Measurements from ENCODE around the gene INPP5A.

INPP5A gene

DNA sequence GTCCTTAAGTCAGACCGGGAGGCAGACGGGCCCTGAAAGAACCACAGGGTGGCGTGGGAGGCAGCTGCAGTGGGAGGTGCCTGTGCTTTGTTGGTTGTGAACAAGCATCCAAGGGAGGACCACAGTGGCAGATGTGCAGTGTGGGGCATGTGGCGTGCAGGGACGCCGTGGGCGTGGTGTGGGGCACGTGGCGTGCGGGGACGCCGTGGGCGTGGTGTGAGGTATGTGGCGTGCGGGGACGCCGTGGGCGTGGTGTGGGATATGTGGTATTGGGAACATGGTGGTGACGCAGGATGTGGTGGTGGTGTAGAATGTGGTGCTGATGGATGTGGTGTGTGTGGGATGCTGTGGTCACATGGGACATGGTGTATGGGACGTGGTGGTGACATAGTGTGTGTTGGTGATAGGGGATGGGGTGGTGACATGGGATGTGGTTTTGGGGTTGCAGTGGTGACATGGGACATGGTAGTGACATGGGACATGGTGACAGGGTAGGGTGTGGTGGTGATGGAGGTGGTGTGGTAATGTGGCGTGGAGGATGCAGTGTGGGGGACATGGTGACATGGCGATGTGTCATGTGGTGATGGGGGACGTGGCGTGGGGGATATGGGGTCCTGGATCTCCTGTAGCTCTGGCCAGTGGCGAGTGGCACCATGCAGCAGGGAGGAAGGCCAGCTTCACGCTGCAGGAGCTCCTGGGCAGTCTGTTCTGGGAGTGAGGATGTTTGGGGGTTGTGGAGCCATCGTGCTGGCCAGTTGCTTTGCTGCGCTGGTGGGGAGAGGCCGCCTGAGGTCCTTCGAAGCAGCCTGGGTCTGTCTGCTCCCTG lies 78.8 kb downstream of the INPP5A start:
- DNase-seq: no peak

DNA sequence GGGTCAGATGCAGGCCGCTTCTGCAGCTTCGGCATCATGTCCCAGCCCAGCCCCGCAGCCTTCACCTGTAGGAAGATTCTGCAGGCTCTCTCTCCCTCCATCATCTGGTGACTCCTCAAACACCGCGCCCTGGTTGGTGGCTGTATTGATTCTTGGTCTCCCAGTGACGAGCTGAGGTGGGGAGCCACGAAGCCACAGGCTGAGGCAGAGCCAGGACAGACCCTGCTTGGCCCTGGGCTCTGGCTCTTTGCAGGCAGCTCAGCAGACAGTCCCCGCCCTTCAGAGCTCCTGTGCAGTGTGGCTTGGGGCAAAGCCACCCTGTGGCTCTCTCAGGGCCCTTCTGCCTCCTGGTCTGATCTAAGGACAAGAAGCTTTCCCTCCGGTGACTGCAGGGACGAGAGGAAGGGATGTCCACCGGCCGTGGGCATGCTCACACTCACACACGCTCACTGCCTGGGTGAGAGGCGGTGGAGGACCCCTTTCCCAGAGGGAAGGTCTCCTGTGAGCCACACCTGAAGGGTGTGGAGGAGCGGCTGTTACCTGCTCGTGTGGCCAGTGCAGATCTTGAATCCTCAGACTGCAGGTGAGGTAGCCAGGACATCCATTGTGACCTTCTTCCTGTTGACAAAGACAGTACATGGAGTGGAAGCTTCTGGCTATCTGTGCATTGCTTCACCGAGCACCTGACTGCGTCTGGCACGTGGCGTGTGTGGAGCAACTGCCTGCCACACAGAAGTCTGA lies 79.6 kb downstream of the INPP5A start:
- DNase-seq: no peak

DNA sequence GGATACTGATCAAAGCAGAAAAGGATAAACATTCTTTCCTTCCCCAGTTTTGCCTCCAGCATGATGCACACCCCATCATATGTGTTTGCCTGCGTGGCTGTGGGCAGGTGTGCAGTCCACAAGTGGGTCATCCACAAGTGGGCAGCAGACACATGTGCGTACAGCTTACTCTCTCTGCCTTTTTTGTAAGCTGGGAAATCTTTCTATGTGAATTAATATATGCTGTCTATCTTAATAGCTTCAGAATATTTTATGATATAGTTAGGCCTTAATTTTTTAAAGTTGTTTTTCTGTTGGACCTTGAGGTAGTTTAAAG lies 80.1 kb downstream of the INPP5A start:
- DNase-seq: no peak

DNA sequence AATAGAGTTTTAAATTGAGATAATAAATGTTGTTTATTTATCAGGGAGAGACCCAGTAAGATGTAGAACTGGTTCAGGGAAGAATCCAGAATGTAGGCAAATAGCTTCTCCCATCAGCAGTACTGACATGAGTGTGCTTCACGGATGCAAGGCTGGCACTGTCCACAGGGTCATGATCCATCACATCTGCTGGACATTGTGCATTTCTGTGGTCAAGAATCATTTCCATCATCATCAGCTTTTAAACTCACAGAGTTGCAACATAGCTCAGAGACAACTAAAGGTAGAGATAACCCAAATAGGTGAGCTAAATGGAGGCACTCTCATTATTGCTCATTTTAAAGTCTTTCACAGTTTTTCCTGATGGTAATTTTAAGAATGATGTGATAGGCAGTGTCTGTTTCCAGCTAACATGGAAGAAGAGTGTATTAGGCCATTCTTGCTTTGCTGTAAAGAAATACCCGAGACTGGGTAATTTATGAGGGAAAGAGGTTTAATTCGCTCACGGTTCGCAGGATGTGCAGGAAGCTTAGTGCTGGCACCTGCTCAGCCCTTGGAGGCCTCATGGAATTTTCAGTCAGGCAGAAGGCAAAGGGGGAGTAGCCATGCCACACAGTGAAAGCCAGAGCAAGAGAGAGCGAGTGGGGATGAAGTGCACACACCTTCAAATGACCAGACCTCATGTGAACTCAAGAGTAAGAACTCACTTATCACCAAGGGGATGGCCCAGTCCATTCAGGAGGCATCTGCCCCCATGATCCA lies 80.8 kb downstream of the INPP5A start:
- no peak for DNase-seq

DNA sequence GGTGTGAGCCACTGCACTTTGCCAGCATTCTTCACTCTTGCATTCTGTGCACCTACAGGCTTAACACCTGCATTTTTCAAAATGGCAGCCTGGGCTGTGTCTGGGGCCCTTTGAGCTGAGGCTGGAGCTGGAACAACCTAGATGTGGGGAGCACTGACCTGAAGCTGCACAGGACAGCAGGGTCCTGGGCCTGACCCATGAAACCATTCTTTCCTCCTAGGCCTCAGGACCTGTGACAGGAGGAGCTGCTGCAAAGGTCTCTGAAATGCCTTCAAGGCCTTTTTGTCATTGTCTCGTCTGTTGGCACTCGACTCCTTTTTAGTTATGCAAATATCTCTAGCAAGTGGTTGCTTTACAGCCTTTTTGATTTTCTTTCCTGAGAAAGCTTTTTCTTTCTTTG lies 82.3 kb downstream of the INPP5A start:
- no peak for DNase-seq

DNA sequence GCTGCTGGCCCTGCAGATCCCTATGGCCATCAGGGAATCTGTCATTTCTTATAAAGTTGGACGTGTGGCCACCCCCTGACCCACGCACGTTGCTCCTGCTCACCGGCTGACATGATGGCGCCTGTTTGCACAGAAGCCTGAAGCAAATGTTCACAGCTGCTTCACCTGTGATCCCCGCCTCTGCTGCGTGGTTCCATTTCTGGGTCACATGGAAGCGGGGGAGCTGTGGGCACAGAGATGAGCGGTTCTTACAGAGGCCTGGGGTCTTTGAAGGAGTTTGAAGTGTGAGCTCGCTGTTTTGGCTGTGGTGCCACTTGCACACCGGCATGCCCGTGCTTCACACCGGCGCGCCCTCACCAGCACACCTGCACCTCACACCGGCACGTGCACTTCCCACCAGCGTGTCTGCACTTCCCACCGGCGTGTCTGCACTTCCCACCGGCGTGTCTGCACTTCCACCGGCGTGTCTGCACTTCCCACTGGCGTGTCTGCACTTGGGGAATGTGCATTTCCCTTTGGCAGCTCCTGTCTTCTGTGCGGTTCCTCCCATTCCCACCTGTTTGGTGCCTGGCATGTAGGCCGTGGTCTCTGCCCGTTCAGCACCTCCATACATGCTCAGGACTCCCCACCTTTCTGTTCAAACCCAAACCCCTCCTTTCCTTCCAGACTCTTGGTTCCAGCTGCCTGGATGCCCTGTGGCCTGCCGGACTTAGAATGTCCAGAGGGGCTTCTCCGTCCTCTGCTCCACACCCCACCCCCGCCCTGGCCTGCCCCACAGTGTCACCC lies 86.7 kb downstream of the INPP5A start:
- no peak for DNase-seq

DNA sequence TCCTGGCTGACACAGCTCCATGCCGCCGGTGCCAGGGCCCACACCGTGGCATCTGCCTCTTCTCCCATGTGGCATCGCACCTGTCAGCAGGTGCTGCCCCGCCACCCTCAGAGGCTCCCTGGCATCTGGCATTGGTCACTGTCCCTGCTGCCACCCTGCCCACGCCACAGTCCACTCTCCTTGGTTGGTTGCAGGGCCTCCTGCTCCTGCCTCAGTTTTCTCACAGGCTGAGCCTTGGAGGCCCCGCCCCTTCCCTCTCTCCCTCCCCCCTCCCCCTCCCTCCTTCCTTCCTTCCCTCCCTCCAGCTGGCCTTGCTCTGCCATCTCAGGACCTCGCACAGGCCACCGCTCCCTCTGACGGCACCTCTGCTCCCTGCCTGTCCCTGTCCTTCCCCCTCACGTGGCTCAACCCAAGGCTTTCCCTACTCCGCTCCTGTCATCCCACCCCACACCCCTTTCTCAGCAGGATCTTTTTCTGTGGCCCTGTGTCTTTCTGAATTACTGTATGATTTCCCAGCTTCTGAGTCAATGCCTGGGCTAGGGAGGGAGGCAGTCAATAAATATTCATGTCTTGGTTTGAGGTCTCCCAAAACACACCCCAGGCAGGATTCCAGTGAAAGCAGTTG lies 87.4 kb downstream of the INPP5A start:
- DNase-seq: no peak

DNA sequence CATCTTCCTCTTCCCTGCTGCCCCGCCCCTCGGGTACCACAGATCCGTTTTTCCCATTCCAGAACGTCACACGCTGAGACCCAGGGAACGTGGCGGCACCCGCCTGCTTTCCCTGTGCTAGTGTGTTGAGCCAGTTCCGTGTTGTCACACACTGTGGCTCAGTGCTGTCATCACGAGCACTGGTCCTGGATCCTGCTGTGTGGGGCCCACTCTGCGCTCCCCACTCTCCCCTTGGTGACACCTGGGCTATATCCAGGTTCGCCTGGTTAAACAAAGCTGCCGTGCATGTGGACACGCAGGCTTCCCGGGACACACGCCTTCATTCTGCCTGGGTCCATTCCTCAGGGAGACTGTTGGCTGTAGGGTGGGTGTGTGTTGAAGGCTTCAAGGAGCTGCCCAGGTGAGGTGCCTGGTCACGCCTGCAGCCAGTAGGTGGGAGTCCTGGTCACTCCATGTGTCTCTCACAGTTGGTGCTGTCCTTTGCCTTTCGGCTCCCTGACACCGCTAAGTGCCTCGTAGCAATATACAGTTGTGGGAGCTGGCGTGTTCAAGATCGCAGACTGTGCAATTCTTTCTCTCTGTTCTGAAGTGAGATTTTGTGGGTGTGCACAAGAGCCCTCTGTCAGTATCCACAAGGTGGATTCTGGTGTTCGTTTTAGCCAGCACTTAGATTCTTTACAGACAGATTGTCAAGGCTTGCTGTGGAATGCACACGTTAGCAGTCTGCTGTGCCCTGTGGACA lies 88.6 kb downstream of the INPP5A start:
- no peak for DNase-seq

DNA sequence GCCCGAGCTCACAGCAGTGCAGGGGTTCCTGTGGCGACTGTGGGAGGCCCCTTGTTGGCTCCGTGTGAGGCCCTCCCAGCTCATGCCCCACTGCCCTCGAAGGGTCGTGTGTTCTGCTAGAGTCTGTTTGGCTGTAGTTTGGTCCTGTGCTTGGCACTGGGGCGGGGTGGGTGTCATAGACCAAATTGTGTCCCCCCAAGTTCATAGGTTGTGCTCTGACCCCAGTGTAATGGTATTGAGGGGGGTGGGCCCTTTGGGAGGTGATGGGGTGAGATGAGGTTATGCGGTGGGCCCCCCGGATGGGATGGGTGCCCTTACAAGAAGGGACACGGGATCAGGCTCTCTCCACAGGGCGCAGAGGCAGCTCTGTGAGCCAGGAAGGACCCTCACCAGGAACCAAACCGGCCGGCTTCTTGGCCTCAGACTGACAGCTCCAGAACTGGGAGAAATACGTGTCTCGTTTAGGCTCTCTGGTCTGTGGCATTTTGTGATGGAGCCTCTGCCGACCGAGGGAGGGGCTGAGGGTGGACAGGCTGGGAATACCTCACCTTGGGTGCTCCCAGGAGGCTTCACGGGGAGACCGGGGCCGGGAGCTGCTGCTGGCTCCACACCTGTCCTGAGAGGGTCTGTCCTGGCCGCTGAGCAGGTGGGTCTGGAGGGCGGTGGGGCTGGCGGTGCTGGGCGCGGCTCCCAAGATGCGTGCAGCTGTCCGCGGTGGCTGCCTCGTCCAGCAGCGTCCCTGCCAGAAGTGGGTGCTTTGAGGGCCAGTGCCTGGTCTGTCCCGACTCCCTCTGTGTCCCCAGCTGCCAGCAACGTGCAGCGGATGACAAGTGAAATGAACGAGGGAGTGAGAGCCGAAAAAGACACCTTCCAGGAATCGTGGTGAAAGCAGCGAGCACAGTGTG lies 89.4 kb downstream of the INPP5A start:
- no peak for DNase-seq

DNA sequence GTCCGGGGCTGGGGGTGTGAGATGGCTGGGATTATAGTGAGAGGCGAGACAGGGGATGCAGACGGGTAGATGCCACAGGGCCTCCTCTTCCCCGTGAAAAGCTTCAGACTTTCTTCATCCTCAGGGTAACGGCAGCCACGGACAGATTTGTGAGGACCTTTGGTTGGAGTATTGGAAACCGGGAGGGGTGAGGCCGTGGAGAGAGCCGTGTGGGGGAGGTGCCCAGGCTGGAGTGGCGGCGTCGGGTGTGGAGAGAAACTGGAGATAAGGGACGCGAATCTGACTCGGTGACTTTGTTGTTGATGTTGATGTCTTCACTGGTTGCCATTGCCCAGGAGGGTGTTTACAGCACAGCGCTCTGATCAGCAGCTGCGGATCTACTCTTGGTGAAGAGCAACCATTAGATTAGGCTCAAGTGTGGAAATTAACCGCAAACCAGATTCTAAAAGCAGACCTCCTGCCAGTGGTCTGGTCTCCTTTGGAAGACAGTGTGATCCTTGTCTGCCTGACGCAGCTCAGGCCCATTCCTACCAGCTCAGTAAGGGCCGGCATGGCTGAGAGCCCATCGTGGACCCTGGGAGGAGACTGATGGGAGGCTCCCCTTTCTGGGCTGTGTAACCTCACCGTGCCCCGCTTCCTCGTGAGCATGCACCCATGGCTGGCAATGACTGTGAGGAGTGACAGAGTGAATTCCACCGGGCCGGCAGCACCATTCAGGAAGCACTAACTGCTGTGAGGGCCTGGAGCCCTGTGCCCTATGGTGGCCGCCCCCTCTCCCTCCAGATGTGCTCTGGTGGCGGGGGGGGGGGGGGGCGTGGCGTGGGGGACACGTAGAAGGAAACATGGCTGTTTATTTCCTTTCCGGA lies 90.3 kb downstream of the INPP5A start:
- DNase-seq: no peak

DNA sequence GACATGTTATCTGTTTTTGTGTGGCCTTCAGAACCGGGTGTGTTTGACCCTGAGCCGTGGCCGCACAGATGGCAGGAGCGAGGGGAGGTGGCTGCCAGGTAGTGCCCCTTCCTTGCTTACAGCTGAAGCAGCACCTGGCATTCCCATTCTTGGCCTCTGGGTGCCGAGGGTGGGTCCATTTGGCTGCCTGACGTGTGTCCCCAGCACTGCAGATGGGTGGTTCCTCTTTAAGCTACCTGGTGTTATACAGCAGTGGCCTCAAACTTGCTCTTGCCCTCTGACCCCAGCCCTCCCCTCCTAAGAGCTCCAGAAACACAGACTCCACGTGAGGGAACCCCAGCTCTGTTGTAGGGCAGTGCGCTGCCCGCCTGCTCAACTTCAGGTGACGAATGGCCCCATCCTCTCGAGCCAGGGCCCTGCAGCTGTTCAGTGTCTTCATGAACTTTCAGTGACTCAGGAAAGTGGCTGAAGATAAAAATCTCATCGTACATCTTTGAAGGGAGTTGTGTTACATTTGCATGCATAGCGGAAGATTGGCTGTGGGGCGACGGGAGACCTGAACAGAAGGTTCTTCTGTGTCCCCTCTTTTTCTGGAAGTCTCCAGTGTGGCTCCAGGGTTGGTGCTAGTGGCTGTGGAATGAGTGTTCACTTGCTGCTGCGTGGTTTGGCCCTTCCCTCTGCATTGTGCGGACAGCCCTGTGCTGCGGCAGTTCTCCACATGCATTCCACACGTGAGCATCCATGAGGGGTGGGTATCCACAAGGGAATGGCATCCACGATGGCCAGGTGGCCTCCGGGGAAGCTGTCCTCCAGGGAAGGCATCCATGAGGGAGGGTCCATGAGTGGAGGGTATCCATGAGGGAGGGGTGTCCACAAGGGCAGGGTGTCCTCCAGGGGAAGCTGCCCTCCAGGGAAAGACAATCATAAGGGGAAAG lies 91.6 kb downstream of the INPP5A start:
- no peak for DNase-seq

DNA sequence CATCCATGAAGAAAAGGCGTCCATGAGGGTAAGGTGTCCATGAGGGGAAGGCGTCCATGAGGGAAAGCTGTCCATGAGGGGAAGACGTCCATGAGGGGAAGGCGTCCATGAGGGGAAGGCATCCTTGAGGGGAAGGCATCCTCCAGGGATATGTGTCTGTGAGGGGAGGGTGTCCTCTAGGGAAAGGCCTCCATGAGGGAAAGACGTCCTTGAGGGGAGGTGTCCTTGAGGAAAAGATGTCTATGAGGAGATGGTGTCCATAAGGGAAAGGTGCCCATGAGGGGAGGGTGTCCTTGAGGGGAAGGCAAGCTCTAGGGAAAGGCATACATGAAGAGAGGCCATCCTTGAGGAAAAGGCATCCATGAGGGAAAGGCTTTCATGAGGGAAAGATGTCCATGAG lies 92.6 kb downstream of the INPP5A start:
- DNase-seq: no peak

DNA sequence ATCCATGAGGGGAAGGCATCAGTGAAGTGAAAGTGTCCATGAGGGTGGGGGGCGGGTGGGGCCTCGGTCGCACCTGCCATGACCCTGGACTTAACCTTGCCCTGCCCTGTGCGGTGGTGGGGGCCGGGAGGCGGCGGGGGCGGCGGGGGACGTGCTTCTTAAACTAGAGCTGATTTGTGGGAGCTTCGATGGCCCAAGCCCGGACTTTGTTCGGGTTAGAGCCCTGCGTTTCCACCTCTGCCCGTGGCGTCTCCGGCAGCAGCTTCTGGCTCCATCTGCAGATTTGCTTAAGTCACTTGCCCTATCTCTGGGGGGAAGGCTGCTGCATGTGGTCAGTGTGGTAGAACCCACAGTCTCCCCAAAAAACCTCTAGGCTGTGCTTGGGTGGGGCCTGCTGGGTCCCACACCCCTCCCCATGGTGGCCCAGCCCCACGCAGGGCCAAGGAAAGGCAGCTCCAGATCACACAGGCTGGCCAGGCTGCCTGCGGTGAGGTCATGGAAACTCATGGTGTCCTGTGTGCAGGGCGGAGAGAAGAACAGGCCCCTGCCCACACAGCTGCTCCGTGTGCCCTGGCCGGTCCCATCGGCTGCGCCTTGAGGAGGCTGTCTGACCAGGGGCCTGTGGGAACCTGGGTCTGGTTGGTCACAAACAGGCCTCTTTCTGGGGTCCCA lies 93.2 kb downstream of the INPP5A start:
- no peak for DNase-seq

DNA sequence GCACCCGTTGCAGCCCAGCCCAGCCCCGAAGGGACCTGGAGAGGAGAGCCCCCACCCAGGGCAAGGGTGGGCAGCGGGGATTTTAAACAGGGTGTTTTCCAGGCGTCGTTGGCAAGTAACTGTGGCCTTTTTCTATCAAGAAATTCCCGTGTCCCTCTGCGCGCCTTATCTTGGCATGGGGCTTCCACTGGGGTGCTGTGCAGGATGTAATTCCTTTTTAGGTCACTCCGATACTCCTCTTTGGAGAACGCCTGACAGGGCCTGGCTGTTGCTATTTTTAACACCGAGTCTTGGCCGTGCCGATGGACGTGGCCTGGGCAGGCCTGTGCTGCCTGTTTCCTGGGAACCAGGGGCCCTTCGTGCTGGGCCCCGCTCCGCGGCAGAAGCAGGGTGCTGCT lies 93.8 kb downstream of the INPP5A start:
- no peak for DNase-seq

DNA sequence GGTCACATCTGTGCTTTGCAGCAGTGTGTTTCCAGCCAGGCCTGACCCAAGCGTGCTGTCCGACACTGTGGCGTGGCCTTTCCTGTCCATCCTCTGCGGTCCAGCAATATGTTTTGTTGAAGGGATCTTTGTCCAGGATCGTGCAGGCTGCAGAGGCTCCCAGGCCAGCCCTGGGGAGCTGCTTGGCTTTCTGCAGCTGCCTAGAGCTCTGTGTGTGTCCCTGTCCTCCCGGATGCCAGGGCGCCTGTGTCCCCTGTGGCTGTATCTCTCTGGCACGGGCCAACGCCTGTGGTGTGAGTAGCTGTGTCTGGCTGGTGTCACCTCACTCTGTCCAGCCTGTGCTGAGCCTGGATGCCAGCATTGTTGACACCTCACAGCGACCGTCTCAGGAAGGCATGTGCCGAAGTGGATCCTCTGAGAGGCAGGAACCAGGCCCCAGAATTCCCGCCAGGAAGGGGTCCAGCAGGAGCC lies 94.5 kb downstream of the INPP5A start:
- no peak for DNase-seq

DNA sequence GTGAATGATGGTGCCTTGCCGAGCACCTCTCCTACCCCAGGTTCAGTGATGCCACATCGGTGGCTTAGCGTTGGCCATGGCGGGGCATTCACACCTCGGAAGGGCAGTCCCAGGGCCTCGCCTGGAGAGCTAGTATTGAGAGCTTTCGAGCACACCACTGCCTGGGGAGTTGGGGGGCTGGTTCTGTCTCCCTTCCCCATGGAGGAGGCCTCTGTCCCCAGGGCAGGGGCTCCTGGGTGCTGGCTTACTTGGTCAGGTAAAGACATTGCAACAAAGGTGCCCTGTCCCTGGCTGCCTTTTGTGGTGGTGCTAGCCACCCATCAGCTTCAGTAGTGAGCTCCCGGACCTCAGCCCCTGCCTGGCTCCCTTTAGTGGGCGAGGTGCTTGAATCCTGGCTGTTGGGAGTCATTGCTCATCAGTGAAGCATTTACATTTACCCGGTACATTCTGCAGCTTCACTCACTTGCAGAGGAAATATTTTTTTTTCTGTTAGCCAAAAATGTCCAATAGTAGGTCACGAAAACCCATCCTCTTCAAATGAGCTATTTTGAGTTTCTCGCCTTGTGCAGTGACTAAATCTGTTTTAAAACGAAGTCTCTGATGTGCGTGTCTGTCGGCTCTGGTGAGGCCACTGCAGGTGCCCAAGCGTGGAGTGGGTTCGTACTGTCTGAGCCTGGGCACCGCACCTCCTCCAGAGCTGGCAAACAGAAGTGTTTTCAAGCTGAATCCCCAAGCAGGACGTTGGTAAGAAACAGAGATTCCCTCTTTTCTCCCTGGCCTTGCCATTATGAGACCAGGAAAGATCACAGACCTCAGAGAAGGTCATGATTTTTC lies 95.5 kb downstream of the INPP5A start:
- no peak for DNase-seq

Measured in NCI-H187 treated with DMSO at 0.1 percent for 48 hours (cell line).